ENCODE measurements around the gene PTPRS. TPM values are rescaled to one million over a fixed set of nuclear protein-coding genes. Genes with fewer than 3 reads are reported as not detected.
"Not testable (repeated sequence)": the region's sequence is repeated elsewhere in the genome, so short reads cannot be mapped to it uniquely, and the experiment has no call there.

Gene PTPRS
- total RNA-seq (2014; rRNA removed; shearing (Covaris generic); ENCODE audit: low replicate concordance) = 181 and 195 TPM in 2 replicates

DNA sequence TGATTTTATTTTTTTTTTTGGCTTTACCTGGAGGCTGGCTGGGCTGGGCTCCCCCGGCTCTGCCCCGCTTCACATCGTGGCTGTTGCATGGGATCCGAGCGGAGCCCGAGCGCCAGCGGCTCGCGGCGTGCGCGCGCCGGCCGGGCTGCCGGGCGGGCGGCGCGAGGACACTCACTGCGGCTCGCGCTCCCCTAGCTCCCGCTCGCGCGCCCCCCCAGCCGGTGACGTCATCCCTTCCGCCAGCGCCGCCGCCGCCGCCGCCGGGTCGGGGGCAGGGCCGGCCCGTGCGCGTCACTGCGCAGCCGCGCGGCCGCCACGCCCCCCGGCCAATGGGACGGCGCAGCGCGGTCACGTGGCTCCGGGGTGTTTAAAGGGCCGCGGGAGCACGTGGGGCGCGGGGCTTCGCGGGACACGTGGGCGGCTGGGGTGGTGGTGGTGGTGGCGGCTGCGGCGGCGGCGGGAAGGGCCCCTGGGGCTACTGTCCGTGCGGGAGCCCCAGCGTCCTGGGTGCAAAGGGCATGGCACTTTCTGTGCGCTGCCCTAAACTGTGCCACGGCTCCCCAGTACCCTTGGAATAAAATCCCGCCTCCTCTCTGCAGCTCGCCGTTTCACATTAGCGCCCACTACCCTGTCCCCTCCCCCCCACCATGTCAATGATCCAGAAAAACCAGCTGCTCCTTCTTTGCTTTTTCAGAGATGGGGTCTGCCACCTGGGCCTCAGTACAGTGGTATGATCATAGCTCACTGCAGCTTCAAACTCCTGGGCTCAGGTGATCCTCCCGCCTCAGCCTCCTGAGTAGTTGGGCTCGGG lies at the start of gene PTPRS:
TSS of gene PTPRS (minus strand) at position 176 of the 811 bp plus-strand sequence. CDS start 54,672 bp downstream, outside the sequence.
- in situ Hi-C loops (cut with HindIII; ENCODE audit: low pct_unique_long_range_greater_than_20kb, low sequenced_read_pairs) = no loop called here
- DNase-seq (ENCODE audit: low read depth) = peak; percentile 84

DNA sequence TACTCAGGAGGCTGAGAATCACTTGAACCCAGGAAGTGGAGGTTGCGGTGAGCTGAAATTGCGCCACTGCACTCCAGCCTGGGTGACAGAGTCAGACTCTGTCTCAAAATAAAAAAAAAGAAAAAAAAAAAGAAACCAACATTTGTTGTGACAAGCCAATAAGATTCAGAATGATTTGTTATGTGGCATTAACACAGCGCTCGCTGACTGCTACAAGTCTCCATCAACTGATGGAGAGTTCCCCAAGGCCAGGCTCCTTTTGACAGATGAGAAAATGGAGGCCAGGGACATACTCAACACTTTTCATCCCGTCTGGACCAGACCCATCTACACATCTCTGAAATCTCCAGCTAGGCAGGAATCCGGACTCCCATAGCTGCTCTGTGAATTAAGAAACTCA lies 48.7 kb upstream of the PTPRS start:
- DNase-seq (ENCODE audit: low read depth) = no peak
- in situ Hi-C loops (cut with HindIII; ENCODE audit: low pct_unique_long_range_greater_than_20kb, low sequenced_read_pairs) = no loop called here

DNA sequence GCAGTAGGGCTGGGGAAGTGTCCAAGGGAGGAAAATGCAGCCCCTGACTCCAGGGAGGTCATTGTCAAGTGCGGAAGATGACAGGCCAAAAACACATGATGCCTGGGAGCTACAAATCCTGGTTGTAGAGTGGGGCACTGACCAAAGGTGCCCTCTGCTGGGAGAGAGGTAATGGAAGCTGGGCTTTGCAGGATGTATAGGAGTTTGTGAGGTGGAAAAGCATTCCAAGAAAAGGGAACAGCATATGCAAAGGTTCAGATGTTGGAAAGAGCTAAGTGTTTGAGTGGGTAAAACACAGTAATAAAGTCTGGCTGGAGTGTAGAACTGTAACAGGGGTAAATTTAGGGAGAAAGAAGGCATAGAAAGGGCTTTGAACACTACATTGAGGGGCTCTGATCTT lies 46.9 kb upstream of the PTPRS start:
- no peak for DNase-seq (ENCODE audit: low read depth)
- in situ Hi-C loops (cut with HindIII; ENCODE audit: low pct_unique_long_range_greater_than_20kb, low sequenced_read_pairs) = no loop called here

DNA sequence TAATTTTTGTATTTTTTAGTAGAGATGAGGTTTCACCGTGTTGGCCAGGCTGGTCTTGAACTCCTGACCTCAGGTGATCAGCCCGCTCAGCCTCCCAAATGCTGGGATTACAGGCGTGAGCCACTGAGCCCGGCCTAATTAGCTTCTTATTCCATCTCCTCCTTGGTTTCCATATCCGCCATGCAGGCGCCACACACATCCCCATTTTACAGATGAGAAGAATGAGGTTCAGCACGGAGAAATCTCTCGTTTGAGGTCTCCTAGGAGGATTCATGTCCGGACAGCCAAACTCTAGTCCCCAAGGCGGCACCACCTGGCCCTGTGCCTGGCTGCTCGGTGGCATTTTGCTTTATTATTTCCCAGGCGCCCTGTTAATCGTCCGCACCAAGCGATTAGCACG lies 46.2 kb upstream of the PTPRS start:
- no peak for DNase-seq (ENCODE audit: low read depth)
- in situ Hi-C loops (cut with HindIII; ENCODE audit: low pct_unique_long_range_greater_than_20kb, low sequenced_read_pairs) = no loop called here

DNA sequence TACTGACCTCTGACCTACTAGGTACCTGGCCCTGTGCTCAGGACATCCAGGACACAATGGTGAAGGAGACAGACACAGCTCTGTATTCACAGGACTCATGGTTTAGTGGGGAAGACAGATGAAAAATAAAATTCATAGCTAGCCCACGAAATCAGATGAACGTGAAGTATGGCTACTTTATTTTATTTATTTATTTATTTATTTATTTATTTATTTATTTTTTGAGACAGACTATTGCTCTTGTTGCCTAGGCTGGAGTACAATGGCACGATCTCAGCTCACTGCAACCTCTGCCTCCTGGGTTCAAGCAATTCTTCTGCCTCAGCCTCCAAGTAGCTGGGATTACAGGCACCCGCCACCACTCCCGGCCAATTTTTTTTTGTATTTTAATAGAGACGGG lies 40.6 kb upstream of the PTPRS start:
- in situ Hi-C loops (cut with HindIII; ENCODE audit: low pct_unique_long_range_greater_than_20kb, low sequenced_read_pairs); DNase-seq (ENCODE audit: low read depth): not testable (repeated sequence)

DNA sequence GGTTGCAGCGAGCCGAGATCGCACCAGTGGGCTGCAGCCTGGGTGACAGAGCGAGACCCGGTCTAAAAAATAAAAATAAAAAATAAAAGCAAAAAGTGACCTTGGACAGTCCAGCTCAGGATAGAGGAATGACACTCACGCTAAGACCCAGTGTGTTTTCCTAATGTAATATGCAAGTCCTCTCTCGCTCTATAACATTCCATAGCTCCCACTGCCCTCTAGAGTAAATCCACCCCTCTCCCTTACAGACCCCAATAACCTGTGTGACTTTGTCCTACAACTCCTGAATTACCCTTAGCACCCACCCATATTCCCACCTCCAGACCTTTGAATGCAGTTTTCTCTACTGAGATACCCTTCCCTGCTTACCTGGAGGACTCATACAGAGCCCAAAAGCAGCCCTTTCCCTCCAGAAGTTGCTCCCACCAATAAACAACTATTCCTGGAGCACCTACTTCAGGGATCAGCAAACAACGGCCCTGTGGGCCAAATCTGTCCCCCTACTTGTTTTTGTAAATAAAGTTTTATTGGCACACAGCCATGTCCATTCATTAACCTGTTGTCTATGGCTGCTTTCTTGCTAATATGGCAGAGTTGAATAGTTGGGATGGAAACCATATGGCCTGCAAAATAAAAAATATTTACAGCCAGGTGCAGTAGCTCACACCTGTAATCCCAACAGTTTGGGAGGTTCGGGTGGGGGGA lies 39.8 kb upstream of the PTPRS start:
- DNase-seq (ENCODE audit: low read depth) = no peak
- in situ Hi-C loops (cut with HindIII; ENCODE audit: low pct_unique_long_range_greater_than_20kb, low sequenced_read_pairs) = no loop called here

DNA sequence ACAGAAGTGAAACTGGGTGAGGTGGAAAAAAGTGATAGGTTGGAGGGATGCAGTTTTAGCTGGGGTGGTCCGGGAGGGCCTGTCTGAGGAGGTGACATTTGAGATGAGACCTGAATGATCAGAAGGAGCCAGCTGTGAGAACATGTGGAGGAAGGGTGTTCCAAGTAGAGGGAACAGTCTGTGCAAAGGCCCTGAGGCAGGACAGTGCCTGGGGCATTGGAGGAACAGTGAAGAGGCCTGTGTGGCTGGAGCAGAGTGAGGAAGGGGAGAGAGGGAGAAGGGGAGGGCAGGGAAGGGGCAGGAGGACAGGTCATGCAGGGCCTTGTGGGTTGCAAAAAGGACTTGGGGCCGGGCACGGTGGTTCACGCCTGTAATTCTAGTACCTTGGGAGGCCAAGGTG lies 36.3 kb upstream of the PTPRS start:
- no peak for DNase-seq (ENCODE audit: low read depth)
- in situ Hi-C loops (cut with HindIII; ENCODE audit: low pct_unique_long_range_greater_than_20kb, low sequenced_read_pairs) = no loop called here

DNA sequence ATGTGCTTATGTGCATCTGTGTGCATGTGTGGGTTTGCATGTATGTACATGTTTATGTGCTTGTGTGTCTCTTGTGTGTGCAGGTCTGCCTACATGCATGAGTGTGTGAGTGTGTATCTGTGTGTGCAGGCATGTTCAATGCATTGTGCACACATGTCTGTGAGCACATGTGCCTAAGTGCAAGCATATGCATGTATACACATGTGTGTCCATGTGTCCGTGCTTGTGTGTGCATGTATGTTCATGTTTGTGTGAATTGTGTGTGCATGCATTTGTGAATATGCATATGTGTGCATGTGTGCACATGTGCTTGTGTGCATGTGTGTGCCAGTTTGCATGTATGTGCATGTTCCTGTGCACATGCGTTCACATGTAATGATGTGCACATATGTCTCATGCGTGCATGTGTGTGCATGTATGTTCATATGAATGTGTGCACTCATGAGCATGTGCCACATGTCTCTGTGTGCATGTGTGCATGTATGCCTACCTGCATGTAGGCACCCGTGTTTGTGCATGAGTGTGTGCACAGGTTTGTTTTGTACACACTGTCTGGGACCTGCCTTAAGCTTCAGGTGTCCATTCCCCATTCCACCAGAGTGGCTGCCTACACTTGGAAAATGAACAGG lies 32.1 kb upstream of the PTPRS start:
- DNase-seq (ENCODE audit: low read depth) = no peak
- in situ Hi-C loops (cut with HindIII; ENCODE audit: low pct_unique_long_range_greater_than_20kb, low sequenced_read_pairs) = no loop called here

DNA sequence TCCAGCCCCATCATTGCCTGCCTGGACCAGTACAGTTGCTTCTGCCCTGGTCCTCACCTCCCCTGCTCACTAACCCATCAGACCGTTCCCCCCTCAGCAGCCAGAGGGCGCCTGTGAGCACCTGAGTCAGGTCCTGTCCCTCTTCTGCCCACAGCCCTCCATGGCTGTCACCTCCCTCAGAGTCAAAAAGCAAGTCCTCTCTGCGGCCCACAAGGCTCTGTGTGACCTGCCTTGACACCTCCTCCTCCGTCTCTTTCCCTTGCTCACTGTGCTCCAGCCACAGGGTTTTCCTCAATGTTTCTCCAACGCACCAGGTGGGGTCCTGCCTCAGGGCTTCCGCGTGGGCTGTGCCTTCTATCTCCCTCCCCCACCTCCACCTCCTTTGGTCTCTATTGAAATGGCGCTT lies 29.4 kb upstream of the PTPRS start:
- in situ Hi-C loops (cut with HindIII; ENCODE audit: low pct_unique_long_range_greater_than_20kb, low sequenced_read_pairs) = no loop called here
- no peak for DNase-seq (ENCODE audit: low read depth)

DNA sequence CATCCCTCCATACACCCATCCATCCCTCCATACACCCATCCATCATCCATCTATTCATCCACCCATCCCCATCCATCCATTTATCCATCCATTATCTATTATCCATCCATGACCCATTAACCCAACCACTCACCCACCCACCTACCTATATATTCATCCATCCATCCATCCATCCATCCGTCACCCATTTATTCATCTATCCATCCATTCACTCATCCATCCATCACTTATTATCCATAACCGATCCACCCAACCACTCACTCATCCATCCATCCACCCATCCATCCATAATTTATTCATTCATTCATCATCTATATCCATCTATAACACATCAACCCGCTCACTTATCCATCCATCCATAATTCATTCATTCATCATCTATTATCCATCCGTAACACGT lies 28.7 kb upstream of the PTPRS start:
- no peak for DNase-seq (ENCODE audit: low read depth)
- in situ Hi-C loops (cut with HindIII; ENCODE audit: low pct_unique_long_range_greater_than_20kb, low sequenced_read_pairs) = no loop called here

DNA sequence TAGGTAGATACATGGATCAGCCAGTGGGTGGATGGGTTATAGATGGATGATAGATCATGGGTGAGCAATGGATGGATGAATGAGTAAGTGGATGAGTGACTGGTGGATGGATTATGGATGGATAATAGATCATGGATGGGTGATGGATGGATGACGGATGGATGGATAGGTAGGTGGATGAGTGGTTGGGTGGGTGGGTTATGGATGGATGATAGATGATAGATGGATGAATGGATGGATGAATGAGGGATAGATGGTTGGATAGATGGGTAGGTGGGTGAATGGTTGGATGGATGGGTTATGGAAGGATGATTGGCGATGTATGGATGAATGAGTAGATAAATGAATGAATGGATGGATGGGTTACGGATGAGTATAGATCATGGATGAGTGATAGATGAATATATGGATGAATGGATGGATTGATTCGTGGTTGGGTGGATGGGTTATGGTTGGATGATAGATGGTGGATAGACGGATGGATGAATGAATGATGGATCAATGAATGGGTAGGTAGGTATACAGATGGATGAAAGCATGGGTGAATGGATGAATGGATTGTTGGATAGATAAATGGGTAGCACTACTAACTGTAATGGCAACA lies 27.0 kb upstream of the PTPRS start:
- in situ Hi-C loops (cut with HindIII; ENCODE audit: low pct_unique_long_range_greater_than_20kb, low sequenced_read_pairs) = no loop called here
- DNase-seq (ENCODE audit: low read depth) = no peak

DNA sequence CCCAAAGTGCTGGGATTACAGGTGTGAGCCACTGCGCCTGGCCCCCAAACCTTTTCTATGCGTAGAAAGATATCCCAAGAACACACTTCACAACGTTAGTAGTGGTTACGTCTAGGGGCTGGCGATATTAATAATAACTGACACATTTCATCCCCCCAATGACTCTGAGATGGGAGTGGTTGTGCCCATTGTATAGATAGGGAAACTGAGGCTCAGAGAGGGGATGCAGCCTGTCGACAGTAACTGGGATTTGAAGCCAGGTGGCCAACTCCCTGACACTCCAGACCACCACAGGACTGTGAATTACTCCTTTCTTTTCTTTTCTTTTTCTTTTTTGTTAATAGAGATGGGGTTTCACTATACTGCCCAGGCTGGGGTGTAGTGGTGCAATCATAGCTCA lies 25.3 kb upstream of the PTPRS start:
- in situ Hi-C loops (cut with HindIII; ENCODE audit: low pct_unique_long_range_greater_than_20kb, low sequenced_read_pairs) = no loop called here
- no peak for DNase-seq (ENCODE audit: low read depth)

DNA sequence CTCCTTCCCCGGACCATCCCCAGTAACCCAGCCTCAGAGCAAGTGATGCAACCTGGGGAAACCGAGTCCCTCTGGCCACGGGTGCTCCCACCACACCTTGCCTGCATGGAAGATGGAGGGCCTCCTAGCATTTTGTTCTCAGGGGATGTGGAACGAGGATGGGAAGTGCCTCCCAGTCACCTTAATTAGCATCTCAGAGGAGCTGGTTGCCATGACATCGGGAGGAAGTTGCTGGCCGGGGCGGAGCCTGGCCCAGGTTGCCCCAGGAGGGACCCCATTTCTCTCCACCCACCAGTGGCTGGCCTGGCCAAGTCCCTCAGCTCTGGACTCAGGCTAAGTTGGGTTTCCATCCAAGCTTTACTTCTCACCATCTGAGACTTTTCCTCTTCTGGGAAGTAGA lies 24.1 kb upstream of the PTPRS start:
- in situ Hi-C loops (cut with HindIII; ENCODE audit: low pct_unique_long_range_greater_than_20kb, low sequenced_read_pairs) = no loop called here
- DNase-seq (ENCODE audit: low read depth) = no peak

DNA sequence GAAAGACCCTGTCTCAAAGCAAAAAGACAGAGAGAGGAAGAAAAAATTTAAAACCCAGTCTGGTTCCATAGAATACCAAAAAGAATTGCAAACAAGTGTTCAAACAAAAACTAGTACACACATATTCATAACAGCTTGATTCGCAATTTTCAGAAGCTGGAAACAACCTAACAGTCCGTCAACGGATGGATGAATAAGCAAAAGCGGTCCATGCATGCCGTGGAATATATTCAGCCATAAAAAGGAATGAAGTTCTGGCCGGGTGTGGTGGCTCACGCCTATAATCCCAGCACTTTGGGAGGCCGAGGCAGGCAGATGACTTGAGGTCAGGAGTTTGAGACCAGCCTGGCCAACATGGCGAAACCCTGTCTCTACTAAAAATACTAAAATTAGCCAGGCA lies 21.2 kb upstream of the PTPRS start:
- DNase-seq (ENCODE audit: low read depth); in situ Hi-C loops (cut with HindIII; ENCODE audit: low pct_unique_long_range_greater_than_20kb, low sequenced_read_pairs): not testable (repeated sequence)

DNA sequence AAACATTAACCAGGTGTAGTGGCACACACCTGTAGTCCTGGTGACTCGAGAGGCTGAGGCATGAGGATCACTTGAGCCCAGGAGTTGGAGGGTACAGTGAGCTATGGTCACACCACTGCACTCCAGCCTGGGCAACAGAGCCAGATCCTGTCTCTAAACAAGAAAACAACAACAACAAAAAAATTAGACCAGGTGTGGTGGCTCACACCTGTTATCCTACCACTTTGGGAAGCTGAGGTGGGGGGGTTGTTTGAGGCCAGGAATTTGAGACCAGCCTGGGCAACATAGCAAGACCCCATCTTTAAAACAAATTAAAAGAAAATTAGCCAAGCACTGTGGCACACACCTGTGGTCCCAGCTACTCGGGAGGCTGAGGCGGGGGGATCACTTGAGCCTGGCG lies 20.8 kb upstream of the PTPRS start:
- in situ Hi-C loops (cut with HindIII; ENCODE audit: low pct_unique_long_range_greater_than_20kb, low sequenced_read_pairs) = no loop called here

DNA sequence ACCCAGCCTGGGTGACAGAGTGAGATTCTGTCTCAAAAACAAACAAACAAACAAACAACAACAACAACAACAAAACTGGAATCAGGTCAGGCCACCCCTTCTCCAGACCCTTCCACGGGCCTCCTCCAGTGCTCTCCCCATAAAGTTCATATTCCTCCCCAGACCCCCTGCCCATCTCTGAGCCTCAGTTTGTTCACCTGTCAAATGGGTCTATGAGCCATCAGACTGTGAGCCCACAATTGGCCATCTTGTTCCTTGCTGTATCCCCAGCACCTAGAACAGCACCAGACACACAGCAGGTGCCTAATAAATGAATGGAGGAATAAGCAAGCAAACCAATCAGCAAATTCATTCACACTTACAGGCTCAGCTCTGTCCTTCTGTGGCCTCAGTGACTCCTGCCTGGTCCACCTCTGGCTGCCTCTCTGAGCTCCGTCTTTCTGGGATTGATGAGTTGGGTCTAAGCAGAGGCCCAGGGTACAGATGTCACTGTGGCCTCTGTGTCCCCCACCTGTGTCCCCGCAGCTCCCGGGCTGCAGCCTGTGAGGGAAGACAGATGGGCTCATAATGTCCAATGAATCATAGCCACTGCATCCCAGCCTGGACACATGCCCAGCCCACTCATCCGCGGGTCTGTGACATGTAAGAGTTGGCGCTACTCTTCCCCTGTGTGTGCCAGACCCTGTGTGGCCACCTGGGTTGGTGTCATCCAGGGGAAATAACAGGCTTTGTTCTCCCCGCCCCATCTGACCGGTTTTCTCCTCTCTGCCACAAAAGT lies 19.6 kb upstream of the PTPRS start:
- in situ Hi-C loops (cut with HindIII; ENCODE audit: low pct_unique_long_range_greater_than_20kb, low sequenced_read_pairs) = no loop called here
- no peak for DNase-seq (ENCODE audit: low read depth)

More for the DNA sequence above, 20.8 kb upstream of the PTPRS start:
- DNase-seq (ENCODE audit: low read depth) = no peak

DNA sequence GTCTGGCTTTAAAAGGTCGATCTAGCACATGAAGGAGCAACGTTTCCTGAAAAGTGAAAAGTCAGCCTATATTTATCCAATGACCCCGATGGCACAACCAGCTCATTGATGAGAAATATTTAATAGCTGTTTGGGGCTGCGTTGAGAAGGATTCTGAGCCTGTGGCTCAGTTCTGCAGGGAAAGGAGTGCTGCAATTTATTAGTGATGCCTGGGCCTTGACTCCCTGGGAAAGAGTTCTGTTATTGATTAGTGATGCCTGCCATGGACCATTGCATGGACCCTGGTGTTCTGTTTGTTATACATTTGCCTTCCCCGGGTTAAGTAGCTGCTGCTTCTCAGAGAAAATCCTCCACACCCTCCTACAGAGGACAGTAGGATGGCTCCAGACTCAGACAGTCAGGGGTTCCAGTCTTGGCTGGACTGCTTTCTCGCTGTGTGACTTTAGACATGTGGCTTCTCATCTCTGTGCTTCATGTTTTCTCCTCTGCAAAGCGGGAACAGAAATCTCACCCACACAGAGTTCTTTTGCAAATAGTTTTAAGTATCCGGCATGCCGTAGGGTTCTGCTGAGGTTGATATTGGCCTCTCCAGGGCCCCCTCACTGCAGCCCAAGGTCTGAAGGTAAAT lies 17.7 kb upstream of the PTPRS start:
- in situ Hi-C loops (cut with HindIII; ENCODE audit: low pct_unique_long_range_greater_than_20kb, low sequenced_read_pairs) = no loop called here
- DNase-seq (ENCODE audit: low read depth) = no peak

DNA sequence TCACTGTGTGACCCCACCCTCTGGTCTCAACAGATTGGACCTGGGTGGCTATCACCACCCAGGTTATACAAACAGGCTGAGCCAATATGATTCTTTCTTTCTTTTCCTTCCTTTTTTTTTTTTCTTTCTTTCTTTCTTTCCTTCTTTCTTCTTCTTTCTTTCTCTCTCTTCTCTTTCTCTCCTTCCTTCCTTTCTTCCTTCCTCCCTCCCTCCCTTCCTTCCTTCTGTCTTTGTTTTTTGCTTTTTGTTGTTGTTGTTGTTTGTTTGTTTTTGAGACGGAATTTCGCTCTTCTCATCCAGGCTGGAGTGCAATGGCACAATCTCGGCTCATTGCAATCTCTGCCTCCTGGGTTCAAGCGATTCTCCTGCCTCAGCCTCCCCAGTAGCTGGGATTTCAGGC lies 17.0 kb upstream of the PTPRS start:
- in situ Hi-C loops (cut with HindIII; ENCODE audit: low pct_unique_long_range_greater_than_20kb, low sequenced_read_pairs) = no loop called here
- DNase-seq (ENCODE audit: low read depth) = no peak

All from Caki2 (cell line).